CD4-positive, alpha-beta T cell treated with Interleukin-4 for 1 hour (primary cell): ENCODE data around the gene LRP1-AS.
"Not testable (repeated sequence)": the region's sequence is repeated elsewhere in the genome, so short reads cannot be mapped to it uniquely, and the experiment has no call there.

Experiments used
- DNase-seq, 2 donors: peaks; one replicate each; pipeline ENCODE4 v3.0.0-alpha.2; 2020 to 2022

The LRP1-AS gene

DNA sequence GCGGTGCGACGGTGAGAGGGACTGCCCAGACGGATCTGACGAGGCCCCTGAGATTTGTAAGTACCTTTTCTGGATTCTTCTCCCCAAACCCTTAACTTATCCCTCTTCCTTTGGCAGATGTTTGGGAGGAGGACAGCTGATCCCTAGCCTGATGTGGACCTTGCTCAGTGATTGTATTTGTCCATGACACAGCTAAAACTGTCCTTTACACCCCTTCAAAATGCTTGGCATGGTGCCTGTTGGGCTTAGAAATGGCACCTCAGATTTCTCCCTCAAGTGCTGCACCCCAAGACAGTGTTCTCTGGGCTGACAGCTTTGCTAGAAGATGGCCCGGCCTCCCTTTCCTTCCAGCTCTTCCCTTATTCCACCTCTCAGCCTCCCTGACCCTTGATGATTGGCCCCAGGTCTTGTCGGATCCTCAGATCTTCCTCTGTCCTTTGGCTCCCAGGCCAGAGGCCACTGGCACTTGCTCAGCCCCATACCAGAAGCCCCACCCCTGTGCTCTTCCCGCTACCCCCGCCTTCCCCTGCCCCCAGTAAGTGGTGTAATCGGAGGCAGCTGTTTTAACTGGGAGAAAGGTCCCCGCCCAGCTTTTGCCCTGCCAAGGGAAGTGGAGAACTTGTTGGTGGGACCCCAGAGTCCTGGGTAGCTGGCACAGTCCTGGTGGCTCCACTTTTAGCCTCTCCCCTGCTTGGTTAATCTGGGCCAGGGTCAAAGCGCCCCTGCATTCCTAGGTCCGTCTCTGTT is 8.7 kb downstream of the LRP1-AS start:
- peak in 1 of 2 donors; percentile 14 for DNase-seq

DNA sequence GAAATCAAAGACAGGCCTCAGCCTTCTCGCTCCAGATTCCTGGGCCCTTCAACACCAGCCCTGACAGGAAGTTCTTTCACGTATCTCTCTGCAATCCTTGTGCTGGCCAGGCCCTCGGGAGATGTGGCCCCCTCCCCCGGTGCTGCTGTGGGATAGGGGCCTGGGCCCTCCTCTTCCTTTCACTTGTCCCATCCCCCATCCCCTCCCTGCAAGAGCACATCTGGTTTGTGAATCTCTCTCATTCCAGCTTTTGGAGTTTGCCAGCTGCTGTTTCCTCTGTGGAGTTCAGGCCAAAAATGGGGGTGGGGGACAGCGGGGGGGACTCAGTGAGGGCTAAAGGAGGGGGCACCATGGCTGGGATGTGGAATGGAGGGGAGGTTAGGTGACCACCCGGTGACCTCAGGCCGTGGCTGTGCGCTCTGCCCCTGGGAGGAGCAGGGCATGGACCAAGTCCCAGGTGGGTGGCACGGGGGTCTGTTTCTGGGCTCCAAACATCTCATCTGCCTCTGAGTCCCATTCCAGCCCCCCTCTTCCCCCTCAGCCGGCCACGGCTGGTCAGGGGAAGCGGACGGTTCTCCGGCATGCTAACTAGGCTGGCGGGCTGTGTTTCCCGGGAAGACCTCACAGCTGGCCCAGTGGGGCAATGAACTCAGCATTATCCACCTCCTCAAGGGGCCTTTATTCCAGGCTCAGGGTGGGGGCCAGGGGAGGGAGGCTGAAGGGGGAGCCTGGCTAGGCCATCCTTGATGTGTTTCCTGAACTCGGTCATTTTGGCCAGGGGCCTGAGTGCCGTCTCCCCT is 11.7 kb downstream of the LRP1-AS start:
- no peak for DNase-seq

DNA sequence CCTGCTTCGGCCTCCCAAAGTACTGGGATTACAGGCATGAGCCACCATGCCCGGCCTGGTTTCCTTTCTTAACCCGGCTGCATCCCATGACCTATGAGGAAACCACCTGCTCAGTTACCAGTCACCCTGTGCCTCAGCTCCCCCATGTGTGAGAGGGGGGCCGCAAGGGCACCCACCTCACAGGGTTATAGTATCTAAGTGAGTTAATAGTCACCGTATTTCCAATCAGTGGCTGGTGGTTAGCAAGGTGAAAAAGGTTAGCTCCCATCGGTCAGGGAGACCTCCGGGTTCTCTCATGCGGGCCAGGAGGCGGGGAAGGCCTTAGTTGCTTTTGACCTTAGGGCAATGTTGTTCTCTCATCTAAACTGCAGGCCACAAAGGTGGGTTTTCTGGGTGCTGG is 12.5 kb downstream of the LRP1-AS start:
- no peak for DNase-seq

DNA sequence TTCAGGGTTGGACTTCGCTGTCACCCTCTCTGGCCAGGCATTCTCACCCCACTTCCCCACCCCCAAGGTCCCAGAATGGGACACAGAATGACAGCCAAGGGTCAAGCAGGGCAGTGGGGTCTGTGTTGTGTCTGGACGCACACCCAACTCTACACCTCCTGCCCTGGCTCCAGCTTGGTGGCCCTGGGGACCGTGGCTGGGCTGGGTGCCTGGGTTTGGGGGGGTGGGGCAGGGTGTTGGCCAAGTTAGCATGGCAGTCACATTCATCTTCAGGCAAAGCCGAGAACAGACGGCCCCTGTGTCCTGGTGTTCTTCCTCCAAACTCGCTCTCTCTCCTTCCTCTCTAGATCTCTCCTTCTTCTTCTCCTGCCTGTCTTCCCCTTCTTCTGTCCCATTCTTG is 13.5 kb downstream of the LRP1-AS start:
- DNase-seq: no peak

DNA sequence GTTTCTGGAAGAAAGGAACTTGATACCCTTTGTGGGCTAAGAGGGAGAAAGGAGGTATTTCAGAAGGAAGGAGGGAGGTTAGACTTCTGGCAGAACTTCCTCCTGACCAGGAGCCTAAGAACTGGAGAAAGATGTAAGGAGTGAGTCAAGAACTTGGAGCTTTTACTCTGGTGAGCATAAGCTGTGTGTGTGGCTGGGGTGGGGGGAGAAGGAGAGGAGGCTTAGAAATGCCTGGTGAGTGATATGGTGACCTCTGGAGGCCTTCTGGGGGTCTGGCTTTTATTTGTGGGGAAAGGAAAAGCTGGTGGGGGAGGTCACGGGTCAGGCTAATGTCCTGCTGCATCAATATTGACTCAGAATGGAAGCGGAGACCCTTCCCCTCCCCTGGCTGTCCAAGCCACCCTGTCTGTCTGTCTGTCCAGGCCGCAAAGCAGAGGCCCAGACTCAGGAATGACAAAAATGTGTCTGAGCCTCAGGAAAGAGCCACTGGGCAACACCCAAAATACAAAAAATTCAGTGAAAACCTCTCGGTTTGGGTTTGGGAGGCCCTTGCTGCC is 14.3 kb downstream of the LRP1-AS start:
- no peak for DNase-seq

DNA sequence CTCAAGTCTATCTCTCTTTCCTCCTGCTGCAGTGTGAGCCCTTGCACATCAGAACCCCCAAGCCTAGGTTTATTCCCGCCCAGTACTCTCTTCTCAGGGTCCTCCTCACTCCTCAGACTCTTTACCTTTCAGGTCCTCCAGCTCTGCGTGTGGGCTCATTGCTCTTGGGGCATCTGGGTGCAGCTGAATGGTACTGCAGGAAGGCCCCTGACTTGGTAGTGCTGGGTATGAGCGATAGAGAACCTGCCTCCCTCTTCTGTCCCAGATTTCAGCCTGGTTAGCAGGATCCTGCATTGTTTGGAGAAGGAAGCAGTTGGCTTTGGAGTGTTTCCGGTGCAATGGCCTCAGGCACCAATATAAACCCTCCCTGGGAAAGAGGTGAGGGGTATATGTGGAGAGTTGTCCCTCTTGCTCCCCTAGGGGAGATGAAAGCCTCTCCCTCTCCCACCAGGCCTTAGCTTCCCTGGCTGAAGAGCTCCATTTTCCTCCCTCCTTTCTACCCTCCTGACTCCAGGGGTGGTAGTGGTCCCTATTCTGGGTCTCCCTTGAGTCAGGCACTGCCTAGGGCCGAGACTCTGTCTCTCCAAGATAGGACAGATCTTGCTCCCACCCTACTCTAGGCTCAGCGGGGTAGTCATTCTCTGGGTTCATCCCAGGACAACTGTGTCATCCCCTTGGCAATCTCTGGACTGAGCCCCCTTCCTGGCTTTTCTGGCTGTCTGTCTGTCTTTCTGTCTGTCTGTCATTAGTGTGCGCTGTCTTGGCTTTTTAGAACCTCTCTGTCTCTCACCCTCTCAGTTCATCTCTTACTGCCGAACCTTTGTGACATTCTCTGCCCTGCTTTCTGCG is 15.3 kb downstream of the LRP1-AS start:
- no peak for DNase-seq

DNA sequence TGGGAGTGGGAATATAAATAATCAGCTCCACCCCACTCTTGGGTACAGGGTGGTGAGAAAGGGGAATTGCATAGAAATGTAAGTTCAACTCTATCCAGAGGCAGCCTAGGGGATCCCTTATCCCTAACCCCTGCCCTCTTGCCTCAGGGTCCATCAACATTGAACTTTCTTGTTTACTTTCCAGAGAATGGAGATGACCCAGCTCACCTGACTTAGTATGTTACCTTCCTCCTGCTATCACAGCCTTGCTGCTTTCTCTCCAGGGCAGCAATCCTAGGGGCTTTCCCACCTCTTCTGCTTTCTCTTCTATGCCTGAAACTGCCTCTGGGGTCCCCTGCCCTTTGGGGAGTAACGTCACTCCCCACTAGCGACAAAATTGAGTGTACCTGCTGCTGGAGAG is 16.5 kb downstream of the LRP1-AS start:
- DNase-seq: no peak

DNA sequence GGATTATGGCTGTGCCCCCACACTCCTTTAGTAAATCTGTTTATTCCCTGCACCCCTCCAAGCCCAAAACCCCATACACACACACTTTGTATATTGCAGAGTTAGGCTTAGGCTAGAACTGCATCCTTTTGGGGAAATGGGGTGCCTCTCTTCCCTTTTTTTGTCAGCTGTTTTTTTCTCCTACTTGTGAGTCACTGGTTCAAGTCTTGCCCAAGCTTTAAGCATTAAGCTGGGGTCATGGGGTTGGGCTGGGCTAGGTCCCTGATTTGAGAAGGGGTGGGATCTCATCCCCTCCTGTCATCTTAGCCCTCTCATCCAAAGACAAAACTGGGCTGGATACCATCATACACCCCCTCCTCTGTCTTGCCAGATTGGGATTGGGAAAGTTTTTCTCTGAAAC is 17.5 kb downstream of the LRP1-AS start:
- DNase-seq: peak in 1 of 2 donors; percentile 29

DNA sequence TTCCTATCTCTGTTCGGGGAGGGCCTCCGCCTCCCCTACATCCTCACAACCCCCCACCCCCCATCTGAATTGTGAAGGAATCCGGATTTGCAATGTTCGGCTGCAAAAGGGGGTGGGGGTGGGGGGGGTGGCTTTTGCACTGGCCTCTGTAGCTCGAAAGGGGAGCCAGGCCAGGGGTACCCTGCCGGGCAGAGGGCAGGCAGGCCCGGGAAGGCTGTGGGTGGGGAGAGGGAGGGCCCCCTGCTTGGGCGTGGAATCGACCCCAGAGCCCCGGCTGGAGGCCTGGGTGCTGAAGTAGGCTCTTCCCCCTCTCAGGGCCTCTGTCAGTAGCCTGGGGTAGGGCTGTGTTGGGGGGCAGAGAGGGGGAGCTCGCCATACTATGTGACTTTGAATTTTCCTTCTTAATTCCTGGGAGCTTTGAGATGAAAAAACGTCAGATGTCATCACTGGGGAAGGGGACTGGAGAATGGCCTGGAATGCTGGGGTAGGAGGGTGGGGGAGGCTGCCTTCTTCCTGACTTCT is 18.0 kb downstream of the LRP1-AS start:
- DNase-seq: no peak

DNA sequence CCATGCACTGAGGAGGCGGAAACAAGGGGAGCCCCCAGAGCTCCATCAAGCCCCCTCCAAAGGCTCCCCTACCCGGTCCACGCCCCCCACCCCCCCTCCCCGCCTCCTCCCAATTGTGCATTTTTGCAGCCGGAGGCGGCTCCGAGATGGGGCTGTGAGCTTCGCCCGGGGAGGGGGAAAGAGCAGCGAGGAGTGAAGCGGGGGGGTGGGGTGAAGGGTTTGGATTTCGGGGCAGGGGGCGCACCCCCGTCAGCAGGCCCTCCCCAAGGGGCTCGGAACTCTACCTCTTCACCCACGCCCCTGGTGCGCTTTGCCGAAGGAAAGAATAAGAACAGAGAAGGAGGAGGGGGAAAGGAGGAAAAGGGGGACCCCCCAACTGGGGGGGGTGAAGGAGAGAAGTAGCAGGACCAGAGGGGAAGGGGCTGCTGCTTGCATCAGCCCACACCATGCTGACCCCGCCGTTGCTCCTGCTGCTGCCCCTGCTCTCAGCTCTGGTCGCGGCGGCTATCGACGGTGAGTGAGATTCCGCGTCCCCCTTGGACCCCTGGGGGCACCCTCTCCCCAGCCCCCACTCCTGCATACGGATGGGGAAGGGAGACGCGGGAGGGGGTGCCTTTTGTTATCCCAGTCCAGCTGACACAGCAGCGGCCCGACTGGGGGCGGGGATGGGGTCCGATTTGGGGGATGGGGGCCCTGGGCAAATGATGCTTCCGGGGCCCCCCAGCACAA is 18.7 kb downstream of the LRP1-AS start:
- DNase-seq: no peak

DNA sequence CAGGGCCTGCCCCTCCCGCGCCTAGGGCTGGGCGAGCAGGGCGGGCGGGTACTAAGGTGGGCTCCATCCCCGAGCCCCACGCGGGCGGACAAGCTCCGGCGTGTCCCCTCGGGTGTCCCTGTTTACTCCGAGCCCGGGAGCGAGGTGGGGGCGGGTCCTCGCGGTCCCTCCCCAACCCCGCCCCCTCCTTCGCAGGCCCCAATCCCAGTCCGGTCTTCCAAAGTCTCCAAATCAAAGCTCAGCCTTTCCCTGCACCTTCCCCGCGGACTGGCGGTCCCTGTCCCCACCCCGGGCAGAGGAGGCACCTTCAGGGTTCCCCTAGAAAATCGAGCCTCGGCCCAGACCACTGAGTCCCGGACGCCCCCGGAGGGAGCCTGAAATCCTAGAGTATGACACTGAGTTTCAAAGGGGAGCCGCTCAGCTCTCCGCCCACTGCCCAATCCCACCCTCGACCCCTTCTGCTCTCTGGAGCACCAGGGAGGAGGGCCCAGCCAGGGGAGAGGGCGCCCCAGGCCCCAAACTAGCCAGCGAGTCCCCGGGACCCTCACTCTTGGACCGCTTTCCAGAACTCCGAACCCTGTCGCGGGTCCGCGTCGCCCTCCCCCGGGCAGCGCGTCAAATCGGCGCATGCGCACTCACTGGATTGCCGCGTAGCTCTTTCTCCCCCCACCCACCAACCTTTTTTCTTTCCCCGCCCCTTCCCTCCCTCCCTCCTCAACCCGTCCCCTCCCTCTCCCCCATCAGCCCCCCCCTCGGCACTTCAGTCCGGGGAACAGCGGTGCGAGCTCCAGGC is 19.5 kb downstream of the LRP1-AS start, which contains the start of gene LRP1:
Gene LRP1 (plus strand): TSS at position 758 of the 793 bp plus-strand sequence. CDS start 482 bp downstream, outside the sequence.
- DNase-seq: peak; percentile 80 to 83

DNA sequence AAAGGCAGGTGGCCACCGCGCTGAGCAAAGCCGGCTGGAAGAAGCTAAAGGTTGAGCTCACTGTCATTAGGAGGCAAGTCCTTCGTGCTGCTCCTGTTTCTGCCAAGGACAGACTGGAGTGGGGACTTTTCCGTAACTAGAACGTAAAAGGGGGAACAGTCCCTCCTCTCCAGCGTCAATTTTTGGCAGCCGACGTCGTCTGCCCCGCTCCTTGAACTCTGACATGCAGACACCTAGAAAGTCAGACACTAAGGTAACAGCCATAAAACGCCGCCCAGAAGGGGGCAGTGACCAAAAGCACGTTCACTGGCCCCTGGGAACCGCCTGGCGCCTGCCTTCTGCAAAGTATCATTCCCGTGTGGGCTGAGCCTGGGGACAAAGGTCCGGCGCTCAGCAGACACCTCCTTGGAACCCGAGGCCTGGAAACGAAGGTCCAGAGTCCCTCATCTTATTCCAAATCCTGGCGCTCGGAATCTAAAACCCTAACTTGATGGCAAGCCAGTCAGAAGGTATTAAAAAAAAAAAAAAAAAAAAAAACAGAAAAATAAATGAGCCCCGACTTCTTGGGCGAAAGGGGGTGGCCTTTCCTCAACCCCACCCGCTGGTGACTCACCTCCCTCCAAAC is 20.2 kb downstream of the LRP1-AS start:
- peak; percentile 41 to 68 for DNase-seq

DNA sequence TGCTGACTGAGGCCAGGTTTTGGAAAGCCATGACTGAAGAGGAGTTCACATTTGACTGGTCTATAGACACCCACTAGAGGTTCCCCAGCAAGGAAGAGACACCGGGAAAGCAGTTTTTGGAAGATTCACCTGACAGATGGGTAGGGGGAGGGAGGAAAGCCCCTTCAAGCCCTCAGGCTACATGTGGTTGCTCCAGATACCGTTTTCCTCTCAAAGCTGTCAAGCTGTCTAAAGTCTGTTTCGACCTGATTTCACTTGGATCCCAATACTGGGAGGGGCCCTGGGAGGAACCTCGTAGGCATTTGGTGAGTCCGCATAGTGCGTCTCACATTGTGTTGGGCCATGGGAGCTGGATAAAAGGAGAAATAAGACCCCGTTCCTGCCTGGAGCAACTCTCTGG is 20.9 kb downstream of the LRP1-AS start:
- no peak for DNase-seq

DNA sequence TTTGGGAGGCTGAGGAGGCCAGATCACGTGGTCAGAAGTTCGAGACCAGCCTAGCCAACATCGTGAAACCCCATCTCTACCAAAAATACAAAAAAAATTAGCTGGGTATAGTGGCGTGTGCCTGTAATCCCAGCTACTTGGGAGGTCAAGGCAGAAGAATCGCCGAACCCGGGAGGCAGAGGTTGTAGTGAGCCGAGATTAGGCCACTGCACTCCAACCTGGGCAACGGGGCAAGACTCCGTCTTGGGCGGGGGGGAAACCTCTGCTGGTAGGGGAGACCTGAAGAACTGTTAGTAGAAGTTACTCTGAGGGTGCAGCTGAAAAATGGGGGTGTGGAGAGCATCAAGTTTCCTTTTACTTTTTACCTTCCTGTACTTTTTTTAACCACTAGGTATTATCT is 21.4 kb downstream of the LRP1-AS start:
- no peak for DNase-seq

DNA sequence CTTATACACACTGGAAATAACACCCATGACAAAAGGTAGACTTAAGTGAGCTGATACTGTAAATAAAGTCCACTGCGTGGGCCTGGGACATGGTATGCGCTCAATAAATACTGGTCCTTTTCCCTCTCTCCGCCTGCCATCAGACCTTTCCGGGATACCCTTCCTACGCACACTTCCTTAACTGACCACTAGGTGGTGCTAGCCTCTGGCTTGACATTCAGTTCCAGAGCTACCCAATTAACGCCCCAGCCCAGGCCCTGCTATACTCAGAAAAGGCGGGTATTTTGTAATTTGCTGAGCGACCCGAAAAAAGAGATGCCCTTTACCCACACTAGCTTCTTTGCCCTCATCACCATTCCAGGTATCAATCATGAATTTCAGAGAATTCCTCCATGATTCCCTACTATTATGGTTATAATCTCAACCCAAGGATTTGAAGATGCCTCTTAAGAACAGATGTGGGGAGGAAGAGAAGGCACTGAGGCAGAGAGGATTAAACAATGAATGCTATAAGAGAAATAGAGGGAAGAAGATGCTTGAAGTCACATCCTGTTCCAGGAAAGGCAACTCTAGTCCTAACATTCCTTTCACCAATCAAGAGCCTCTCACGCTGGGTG is 23.1 kb downstream of the LRP1-AS start:
- peak; percentile 79 to 85 for DNase-seq

DNA sequence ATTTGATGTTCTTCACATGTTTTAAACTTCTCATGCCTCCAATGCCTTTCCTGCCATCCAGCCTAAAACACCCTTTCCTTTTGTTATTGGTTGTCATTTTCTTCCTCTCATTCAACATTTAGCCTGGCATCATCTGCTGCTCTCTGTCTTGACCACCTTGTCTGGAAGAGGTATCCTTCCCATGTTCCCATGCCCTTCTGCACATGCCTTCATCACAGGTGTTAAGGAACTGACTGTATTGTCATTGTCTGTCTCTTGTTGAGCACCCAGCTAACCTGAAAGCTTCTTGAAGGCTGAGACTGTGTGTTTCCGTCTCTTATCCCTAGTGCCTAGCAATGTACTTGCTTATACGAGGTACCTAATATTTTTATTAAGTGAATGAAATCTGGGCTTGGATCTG is 23.6 kb downstream of the LRP1-AS start:
- DNase-seq: no peak

DNA sequence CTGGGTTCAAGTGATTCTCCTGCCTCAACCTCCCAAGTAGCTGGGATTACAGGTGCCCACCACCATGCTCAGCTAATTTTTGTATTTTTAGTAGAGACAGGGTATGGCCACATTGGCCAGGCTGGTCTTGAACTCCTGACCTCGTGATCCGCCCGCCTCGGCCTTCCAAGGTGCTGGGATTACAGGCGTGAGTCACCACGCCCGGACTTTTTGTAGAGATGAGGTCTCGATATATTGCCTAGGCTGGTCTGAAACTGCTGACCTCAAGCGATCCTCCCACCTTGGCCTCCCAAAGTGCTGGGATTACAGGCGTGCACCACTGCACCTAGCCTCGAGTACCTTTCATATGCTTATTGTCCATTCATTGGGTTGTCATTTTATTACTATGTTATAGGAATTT is 26.7 kb downstream of the LRP1-AS start:
- not testable (repeated sequence) for DNase-seq

DNA sequence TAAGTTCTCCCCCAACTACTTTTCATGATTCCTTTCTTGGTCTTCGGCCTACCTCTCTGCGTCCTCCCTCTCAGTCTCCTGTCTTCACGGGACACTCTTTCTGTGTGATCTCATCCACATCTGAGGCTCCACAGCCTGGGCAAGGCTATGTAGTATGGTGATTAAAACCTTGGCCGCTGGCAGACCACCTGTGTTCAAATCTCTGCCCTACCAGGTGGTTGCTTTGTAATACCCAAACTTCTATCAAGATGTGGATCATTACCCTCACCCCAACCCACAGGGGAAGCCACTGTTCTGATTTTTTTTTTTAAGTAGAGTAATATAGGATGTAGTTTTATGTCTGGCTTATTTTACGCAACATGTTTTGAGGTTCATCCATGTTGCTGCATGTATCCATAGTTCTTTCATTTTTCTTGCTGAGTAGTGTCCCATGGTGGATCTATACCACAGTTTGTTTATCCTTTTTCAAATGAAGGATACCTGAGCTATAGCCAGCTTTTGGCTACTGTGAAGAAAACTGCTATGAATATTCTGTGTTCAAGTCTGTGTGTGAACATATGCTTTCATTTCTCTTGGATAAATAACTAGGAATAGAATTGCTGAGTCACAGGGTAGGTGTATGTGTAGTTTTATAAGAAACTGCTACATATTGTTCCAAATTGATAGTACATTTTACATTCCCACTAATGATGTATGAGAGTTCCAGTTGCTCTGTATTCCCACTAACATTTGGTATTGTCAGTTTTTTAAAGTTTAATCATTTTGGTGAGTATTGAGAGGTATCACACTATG is 27.9 kb downstream of the LRP1-AS start:
- DNase-seq: no peak

DNA sequence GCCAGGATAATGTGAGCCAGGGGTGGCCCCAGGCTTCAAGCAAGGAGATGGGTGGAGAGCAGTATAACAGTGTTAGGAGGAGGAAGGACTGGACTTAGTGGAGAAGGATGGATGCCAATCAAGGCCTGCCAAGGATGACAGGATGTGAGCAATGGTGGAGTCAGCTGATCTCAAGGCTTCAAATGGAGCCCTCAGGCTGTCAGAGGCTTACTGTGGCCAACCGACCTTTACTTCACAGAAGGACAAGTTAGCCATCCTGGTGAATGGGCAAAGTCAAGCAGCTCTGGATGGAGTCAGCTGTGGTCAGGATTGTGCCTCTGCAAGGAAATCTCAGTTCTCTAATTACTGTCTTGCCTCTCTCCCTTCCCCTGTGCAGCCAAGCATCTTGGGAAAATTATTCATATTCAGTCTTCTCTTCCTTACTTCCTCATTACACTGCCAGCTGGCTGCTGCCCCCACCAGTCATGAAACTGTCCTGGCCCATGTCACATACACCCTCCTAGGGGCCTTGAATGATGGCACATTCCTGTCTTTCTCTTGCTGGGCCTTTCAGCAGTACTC is 28.6 kb downstream of the LRP1-AS start:
- DNase-seq: peak in 1 of 2 donors; percentile 31
